Prostate gland (tissue), 2 donors: Measurements from ENCODE around the gene CTIF. TPM values are rescaled to one million over a fixed set of nuclear protein-coding genes. Genes with fewer than 3 reads are reported as not detected.

ENCODE experiments used
- DNase-seq: peaks from one replicate; pipeline ENCODE4 v3.0.0-alpha.2; 2019; ENCODE audit warnings: low spot score
- H3K27ac ChIP-seq, 2 donors: fragments of 200-600 bp; sonication (generic); 2 replicates each; pipeline ENCODE4 v1.5.1; 2017 to 2019
- H3K27me3 ChIP-seq: fragments of 200-600 bp; sonication (generic); replicated peaks from 2 replicates; pipeline ENCODE4 v1.5.1; 2019; ENCODE audit not compliant: insufficient read depth
- H3K36me3 ChIP-seq, 2 donors: fragments of 200-600 bp; sonication (generic); 1 replicate in 1 of 2; 2 replicates in 1 of 2; pipeline versions ENCODE4 v1.5.1 to v1.8.1; 2017 to 2019
- H3K4me1 ChIP-seq: fragments of 200-600 bp; sonication (generic); replicated peaks from 2 replicates; pipeline ENCODE4 v1.5.1; 2019
- H3K4me3 ChIP-seq, 2 donors: fragments of 200-600 bp; sonication (generic); 2 replicates each; pipeline ENCODE4 v1.5.1; 2017 to 2019
- H3K9me3 ChIP-seq: fragments of 200-600 bp; sonication (generic); 2 replicates; pipeline ENCODE4 v1.5.1; 2017
- POLR2A ChIP-seq: fragments of 450-650 bp; IDR thresholded peaks from one replicate; pipeline ENCODE4 v1.6.1; 2016; ENCODE audit warnings: antibody characterized with exemption, mild to moderate bottlenecking
- POLR2AphosphoS5 ChIP-seq: sonication (generic); formaldehyde crosslinking; IDR thresholded peaks from one replicate; pipeline ENCODE4 v1.6.1; 2017; ENCODE audit warnings: antibody characterized with exemption
- WGBS: methylation state at CpG from one replicate; pipeline ENCODE4 v1.1.5; 2018; 5-methylcytosine and 5-hydroxymethylcytosine counted together
- intact Hi-C: fragments of 100-400 bp; cut with DNase I; formaldehyde crosslinking; loops from one replicate; pipeline ENCODE4 v1.14.2; 2022
- total RNA-seq, 2 donors: library from RNA; depleted of rRNA; stranded (reverse); fragments of >200 nt; gene quantifications; one replicate each; pipeline ENCODE4 v1.1.0, GENCODE V29; 2016
- TF ChIP-seq, protein P1 (sequence below), 4 experiments: fragments of 200-600 bp in 2 of 4; fragments of 450-650 bp in 2 of 4; sonication (generic) in 2 of 4; IDR thresholded peaks; 1 replicate in 3 of 4; 2 replicates in 1 of 4; pipeline ENCODE4 v1.5.1; 2016 to 2019; ENCODE audit warnings: antibody characterized with exemption in 4 of 4, mild to moderate bottlenecking in 2 of 4, moderate library complexity in 2 of 4

The CTIF gene
- total RNA-seq, 2 donors from 2014 or later: 8.1 to 57.9 TPM

GRCh38 chr18:48826806-48827205 is 288.0 kb downstream of the CTIF start:
- TF ChIP-seq POLR2AphosphoS5 (no peak), POLR2A (no peak)
- TF ChIP-seq, protein P1, sequence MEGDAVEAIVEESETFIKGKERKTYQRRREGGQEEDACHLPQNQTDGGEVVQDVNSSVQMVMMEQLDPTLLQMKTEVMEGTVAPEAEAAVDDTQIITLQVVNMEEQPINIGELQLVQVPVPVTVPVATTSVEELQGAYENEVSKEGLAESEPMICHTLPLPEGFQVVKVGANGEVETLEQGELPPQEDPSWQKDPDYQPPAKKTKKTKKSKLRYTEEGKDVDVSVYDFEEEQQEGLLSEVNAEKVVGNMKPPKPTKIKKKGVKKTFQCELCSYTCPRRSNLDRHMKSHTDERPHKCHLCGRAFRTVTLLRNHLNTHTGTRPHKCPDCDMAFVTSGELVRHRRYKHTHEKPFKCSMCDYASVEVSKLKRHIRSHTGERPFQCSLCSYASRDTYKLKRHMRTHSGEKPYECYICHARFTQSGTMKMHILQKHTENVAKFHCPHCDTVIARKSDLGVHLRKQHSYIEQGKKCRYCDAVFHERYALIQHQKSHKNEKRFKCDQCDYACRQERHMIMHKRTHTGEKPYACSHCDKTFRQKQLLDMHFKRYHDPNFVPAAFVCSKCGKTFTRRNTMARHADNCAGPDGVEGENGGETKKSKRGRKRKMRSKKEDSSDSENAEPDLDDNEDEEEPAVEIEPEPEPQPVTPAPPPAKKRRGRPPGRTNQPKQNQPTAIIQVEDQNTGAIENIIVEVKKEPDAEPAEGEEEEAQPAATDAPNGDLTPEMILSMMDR (IDR thresholded peaks at IDR 0.05): no peak
- no peaks in the 10 kb centered on the region for H3K9me3 ChIP-seq
- 78% methylated on average over 8 of the region's 8 CpGs for WGBS
- peak overlapping the region; percentile 54 to 61 for H3K27ac ChIP-seq
- no peaks in the 10 kb centered on the region for H3K27me3 ChIP-seq
- no peak for DNase-seq
- peaks cover 12% of the 10 kb centered on the region for H3K4me1 ChIP-seq
- intact Hi-C loops: loop anchor here (5.0 kb wide), 2 partner anchors 60 to 120 kb away; no protein-coding TSS in a partner anchor
- no peaks in the 10 kb centered on the region for H3K36me3 ChIP-seq
- no peak overlapping the region for H3K4me3 ChIP-seq

- H3K9me3 ChIP-seq: no peaks in the 10 kb centered on the region
- H3K36me3 ChIP-seq: no peaks in the 10 kb centered on the region
- DNase-seq: no peak
- H3K4me3 ChIP-seq: peak overlapping the region; percentile 7 to 13
- intact Hi-C loops: loop anchor here (5.0 kb wide), 2 partner anchors 60 to 120 kb away; no protein-coding TSS in a partner anchor
- 18% methylated on average over 21 of the region's 21 CpGs for WGBS
- peaks cover 12% of the 10 kb centered on the region for H3K4me1 ChIP-seq
- no peaks in the 10 kb centered on the region for H3K27me3 ChIP-seq
- peak overlapping the region; percentile 54 to 61 for H3K27ac ChIP-seq
- TF ChIP-seq POLR2AphosphoS5: peak; percentile 42
- TF ChIP-seq, protein P1 (IDR thresholded peaks at IDR 0.05): no peak
- no peak for TF ChIP-seq POLR2A
These were observed 288.7 kb downstream of the CTIF start for GRCh38 chr18:48827291-48828193.

DNA sequence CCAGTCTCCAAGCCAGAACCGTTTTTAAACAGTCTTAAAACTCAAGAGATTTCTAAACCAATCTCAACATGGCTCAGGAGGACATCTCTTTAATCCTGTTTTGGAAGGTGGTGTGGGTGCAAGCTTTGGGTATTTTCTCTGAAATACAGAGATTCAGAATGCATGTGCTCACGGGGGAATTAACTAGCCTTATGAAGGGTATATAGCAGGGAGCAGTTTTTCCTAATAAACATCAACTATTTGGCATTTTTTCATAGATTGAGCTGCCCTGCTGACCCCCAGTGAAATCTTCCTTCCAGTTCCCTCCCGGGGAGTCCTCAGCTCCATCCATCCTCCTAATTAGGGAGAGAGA is 289.3 kb downstream of the CTIF start:
- no peak for DNase-seq

GRCh38 chr18:48828691-48829442 is 290.0 kb downstream of the CTIF start:
- H3K9me3 ChIP-seq: no peaks in the 10 kb centered on the region
- DNase-seq: no peak
- peaks cover 12% of the 10 kb centered on the region for H3K4me1 ChIP-seq
- intact Hi-C loops: loop anchor here (5.0 kb wide), 2 partner anchors 58 to 118 kb away; no protein-coding TSS in a partner anchor
- H3K27me3 ChIP-seq: no peaks in the 10 kb centered on the region
- TF ChIP-seq, protein P1 (IDR thresholded peaks at IDR 0.05): no peak
- TF ChIP-seq POLR2A: no peak
- peak; percentile 15 for TF ChIP-seq POLR2AphosphoS5
- peak overlapping the region; percentile 54 to 61 for H3K27ac ChIP-seq
- H3K36me3 ChIP-seq: no peaks in the 10 kb centered on the region
- WGBS: 21% methylated on average over 14 of the region's 15 CpGs
- H3K4me3 ChIP-seq: no peak overlapping the region

More for the DNA sequence above, 289.3 kb downstream of the CTIF start:
- Histone ChIP-seq H3K36me3 (no peaks in the 10 kb centered on the region), H3K27me3 (no peaks in the 10 kb centered on the region), H3K9me3 (no peaks in the 10 kb centered on the region), H3K4me1 (peaks cover 12% of the 10 kb centered on the region), H3K27ac (peak overlapping the region; percentile 54 to 61), H3K4me3 (no peak overlapping the region)
- no peak for TF ChIP-seq POLR2A
- TF ChIP-seq, protein P1 (IDR thresholded peaks at IDR 0.05): no peak
- no peak for TF ChIP-seq POLR2AphosphoS5
- intact Hi-C loops: loop anchor here (5.0 kb wide), 2 partner anchors 59 to 119 kb away; no protein-coding TSS in a partner anchor
- WGBS: 13% methylated on average over 3 of the region's 3 CpGs
